ENCODE data around the gene RNF141. TPM values are rescaled to one million over a fixed set of nuclear protein-coding genes. Genes with fewer than 3 reads are reported as not detected.

The RNF141 gene
- total RNA-seq, 1 donor from 2014 or later, result 32.0 TPM

DNA sequence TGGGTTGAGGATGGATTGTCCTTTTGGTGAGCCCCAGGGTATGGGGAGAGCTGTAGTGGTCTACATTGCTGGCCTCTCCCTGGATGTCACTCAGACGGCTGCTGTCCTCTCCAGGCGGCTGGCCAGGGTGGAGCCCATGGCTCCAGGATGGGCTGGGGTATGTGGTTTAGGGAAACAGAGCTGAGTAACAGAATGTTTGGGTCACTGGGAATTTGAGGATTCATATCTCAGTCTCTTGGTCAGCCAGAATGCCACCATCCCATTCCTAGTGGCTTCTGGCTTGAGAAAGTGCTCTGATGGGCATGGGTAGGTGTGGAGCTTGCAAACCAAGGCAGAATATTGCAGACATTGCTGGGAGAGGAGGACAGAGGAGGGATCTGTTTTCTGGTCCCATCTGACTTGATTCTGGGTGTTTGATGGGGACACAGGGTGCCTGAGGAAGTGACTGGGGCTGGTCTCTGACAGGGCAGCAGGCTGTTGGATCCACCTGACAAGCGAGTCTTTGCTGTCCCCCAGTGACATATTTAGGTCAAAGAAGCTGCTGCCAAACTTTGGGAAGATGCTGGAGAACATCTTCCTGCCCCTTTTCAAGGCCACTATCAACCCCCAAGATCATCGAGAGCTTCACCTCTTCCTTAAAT lies 44.6 kb downstream of the RNF141 start:
- no peaks in the 10 kb centered on the region for H3K27me3 Mint-ChIP-seq
- H3K4me3 Mint-ChIP-seq (ENCODE audit: low read depth), result no peak overlapping the region
- no peak for DNase-seq (ENCODE audit: low spot score, unreplicated experiment)
- H3K27ac Mint-ChIP-seq, result no peak overlapping the region
- no peaks in the 10 kb centered on the region for H3K9me3 Mint-ChIP-seq (ENCODE audit: low read depth)
- peaks cover 14% of the 10 kb centered on the region for H3K36me3 Mint-ChIP-seq (ENCODE audit: insufficient read depth)
- H3K4me1 Mint-ChIP-seq (ENCODE audit: low read depth), result no peaks in the 10 kb centered on the region
- TF ChIP-seq, protein P1, sequence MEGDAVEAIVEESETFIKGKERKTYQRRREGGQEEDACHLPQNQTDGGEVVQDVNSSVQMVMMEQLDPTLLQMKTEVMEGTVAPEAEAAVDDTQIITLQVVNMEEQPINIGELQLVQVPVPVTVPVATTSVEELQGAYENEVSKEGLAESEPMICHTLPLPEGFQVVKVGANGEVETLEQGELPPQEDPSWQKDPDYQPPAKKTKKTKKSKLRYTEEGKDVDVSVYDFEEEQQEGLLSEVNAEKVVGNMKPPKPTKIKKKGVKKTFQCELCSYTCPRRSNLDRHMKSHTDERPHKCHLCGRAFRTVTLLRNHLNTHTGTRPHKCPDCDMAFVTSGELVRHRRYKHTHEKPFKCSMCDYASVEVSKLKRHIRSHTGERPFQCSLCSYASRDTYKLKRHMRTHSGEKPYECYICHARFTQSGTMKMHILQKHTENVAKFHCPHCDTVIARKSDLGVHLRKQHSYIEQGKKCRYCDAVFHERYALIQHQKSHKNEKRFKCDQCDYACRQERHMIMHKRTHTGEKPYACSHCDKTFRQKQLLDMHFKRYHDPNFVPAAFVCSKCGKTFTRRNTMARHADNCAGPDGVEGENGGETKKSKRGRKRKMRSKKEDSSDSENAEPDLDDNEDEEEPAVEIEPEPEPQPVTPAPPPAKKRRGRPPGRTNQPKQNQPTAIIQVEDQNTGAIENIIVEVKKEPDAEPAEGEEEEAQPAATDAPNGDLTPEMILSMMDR (IDR thresholded peaks at IDR 0.05; ENCODE audit: unreplicated experiment), result no peak

DNA sequence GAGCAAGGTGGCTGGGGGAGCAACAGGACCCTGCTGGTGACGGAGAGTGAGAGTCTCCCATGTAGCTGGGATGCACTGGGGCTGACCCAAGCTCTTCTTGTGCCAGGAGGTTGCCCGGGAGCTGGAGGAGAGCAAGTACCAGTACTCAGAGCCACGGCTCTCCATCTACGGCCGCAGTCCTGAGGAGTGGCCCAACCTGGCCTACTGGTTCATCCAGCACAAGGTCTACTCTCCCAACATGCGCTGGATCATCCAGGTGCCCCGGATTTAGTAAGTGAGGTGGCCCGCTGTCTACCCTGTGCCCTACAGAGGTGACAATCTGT lies 45.6 kb downstream of the RNF141 start:
- Mint-ChIP-seq H3K27ac (no peak overlapping the region), H3K4me1 (ENCODE audit: low read depth) (no peaks in the 10 kb centered on the region), H3K4me3 (ENCODE audit: low read depth) (no peak overlapping the region), H3K36me3 (ENCODE audit: insufficient read depth) (peaks cover 14% of the 10 kb centered on the region), H3K27me3 (no peaks in the 10 kb centered on the region), H3K9me3 (ENCODE audit: low read depth) (no peaks in the 10 kb centered on the region)
- TF ChIP-seq, protein P1 (IDR thresholded peaks at IDR 0.05; ENCODE audit: unreplicated experiment), result no peak
- no peak for DNase-seq (ENCODE audit: low spot score, unreplicated experiment)

DNA sequence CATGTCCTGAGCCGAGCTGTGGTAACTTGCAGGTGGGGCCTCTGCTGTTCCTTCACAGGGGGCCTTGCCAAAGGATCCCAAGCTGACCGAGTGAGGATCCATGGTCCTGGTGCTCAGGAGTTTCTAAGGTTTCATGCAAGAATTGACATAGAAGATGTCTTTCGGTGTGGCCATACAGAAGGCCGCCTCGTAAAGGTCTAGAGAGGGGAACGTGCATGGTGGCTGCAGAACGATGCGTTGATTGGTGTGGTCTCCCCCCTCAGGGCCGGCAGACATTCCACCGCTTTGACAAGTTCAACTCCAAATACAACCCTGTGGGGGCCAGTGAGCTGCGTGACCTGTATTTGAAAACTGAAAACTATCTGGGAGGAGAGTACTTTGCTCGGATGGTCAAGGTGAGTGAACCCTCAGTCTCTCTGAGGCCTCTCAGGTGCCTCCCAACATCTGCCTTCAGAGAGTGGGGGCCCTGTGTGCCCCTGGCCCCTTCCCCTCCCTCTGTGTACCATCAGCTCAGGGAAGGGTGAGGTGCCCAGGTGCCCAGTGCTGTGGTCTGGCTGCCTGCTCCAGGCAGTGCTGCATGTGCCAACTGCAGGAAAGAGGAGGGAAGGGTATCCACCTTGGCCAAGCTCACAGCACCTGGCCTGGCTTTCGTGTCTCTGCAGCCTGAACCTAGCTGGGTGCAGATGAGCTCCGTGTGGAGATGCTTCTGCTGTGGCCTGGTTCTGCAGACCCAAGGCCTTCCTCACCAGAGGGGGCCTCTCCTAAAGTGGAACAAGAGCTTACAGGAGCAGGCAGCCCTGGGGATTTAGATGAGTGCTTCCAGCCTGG lies 46.1 kb downstream of the RNF141 start:
- DNase-seq (ENCODE audit: low spot score, unreplicated experiment), result no peak
- no peak overlapping the region for H3K4me3 Mint-ChIP-seq (ENCODE audit: low read depth)
- H3K27ac Mint-ChIP-seq, result no peak overlapping the region
- TF ChIP-seq, protein P1 (IDR thresholded peaks at IDR 0.05; ENCODE audit: unreplicated experiment), result no peak
- no peaks in the 10 kb centered on the region for H3K4me1 Mint-ChIP-seq (ENCODE audit: low read depth)
- peaks cover 14% of the 10 kb centered on the region for H3K36me3 Mint-ChIP-seq (ENCODE audit: insufficient read depth)
- H3K27me3 Mint-ChIP-seq, result no peaks in the 10 kb centered on the region
- no peaks in the 10 kb centered on the region for H3K9me3 Mint-ChIP-seq (ENCODE audit: low read depth)

DNA sequence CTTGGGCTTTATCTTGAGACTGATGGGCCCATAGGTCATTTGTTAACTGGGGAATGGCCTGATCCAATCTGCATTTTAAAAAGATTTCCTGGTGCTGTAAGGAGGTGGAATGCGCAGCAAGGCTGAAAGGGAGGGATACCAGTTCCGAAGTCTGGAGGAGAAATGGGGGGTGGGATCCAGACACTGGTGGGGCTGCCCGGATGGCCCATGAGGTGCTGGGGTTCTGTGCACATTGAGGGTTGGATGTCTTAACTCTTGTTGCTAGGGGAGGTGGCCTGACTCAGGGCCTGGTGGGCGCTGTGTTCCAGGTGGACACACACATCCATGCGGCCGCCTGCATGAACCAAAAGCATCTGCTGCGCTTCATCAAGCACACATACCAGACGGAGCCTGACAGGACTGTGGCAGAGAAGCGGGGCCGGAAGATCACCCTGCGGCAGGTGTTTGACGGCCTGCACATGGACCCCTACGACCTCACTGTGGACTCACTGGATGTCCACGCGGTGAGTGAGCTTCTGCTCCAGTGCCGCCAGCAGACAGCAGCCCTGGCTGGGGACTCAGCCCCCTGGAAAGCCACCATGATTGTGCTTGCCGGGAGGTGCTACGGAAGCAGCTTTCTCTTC lies 47.8 kb downstream of the RNF141 start:
- Mint-ChIP-seq H3K27ac (peak overlapping the region; percentile 33), H3K4me1 (ENCODE audit: low read depth) (no peaks in the 10 kb centered on the region), H3K36me3 (ENCODE audit: insufficient read depth) (peaks cover 13% of the 10 kb centered on the region), H3K9me3 (ENCODE audit: low read depth) (no peaks in the 10 kb centered on the region), H3K4me3 (ENCODE audit: low read depth) (no peak overlapping the region), H3K27me3 (no peaks in the 10 kb centered on the region)
- TF ChIP-seq, protein P1 (IDR thresholded peaks at IDR 0.05; ENCODE audit: unreplicated experiment), result no peak
- no peak for DNase-seq (ENCODE audit: low spot score, unreplicated experiment)

DNA sequence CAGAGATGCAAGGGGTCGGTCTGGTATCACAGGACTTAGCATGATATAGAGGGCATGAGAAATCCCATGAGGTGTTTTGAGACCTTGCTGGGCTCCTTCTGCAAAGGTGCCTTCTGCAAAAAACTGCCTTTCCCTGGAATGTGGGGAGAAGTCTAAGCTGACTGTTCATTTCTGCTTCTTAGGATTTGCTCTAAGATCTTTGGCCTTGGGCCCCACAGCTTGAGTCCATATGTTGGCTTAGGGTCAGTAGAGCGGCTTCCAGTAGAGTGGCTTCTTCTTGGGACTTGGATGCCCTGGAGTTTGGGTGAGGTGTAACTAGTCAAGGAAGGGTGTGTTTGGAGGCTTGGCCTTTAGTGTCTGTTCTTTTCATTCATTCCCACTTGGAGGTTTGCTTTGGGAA lies 48.9 kb downstream of the RNF141 start:
- TF ChIP-seq, protein P1 (IDR thresholded peaks at IDR 0.05; ENCODE audit: unreplicated experiment), result no peak
- Mint-ChIP-seq H3K4me1 (ENCODE audit: low read depth) (no peaks in the 10 kb centered on the region), H3K27me3 (no peaks in the 10 kb centered on the region), H3K27ac (no peak overlapping the region), H3K36me3 (ENCODE audit: insufficient read depth) (peaks cover 13% of the 10 kb centered on the region), H3K9me3 (ENCODE audit: low read depth) (no peaks in the 10 kb centered on the region), H3K4me3 (ENCODE audit: low read depth) (no peak overlapping the region)
- no peak for DNase-seq (ENCODE audit: low spot score, unreplicated experiment)

Measured in progenitor cell of endocrine pancreas (in vitro differentiated cells).